ENCODE measurements around the gene ANKRD34C. TPM values are rescaled to one million over a fixed set of nuclear protein-coding genes. Genes with fewer than 3 reads are reported as not detected.
A peak's percentile ranks its signal among the peaks of the same experiment; 100 is the strongest.

ANKRD34C gene
- polyA plus RNA-seq, 2 of the 4 experiments (the other 2 are of a cell fraction): not detected

- TF ChIP-seq E2F6 (IDR thresholded peaks at IDR 0.05; ENCODE audit: borderline replicate concordance, low read depth) (peak; percentile 83), MAX (IDR thresholded peaks at IDR 0.05) (peak; percentile 89), FOXS1 (CRISPR knock-in tag; IDR thresholded peaks at IDR 0.05) (no peak)
- H3K9me3 ChIP-seq: no peaks in the 10 kb centered on the region
- 1% methylated on average over 13 of the region's 17 CpGs for WGBS (ENCODE audit: missing lambda C conversion rate)
- peak; percentile 70 to 72 for ATAC-seq
- no peak for FAIRE-seq
- peak overlapping the region; percentile 73 for H3K4me3 ChIP-seq
- H3K4me2 ChIP-seq: peak overlapping the region; percentile 64
- POLR2A ChIA-PET: interaction anchor here (0.7 to 0.9 kb wide), 3 partner anchors 10 to 1012 kb away, joined by 3 to 7 read pairs (median 4); no protein-coding TSS in a partner anchor
- peaks cover 16% of the 10 kb centered on the region for H3K4me1 ChIP-seq
- CTCF ChIA-PET: interaction anchor here (0.6 to 3.0 kb wide), 10 partner anchors 10 to 1059 kb away, joined by 3 to 11 read pairs (median 3); no protein-coding TSS in a partner anchor
- DNase-seq (ENCODE audit: low read depth in 1 of 2, low spot score in 1 of 2): peak in 1 of 2 experiments; percentile 51
- peak overlapping the region; percentile 87 to 91 for H3K27ac ChIP-seq
These were observed 28.1 kb downstream of the ANKRD34C start for GRCh38 chr15:79310612-79310984.

- Histone ChIP-seq H3K4me2 (peak within 1 kb of the TSS; percentile 64), H3K27ac (peak within 1 kb of the TSS; percentile 87 to 91), H3K9me3 (no peaks in the 10 kb centered on the region), H3K4me1 (peaks cover 16% of the 10 kb centered on the region), H3K4me3 (peak within 1 kb of the TSS; percentile 73)
- CTCF ChIA-PET: interaction anchor here (0.6 to 3.0 kb wide), 11 partner anchors 10 to 1058 kb away, joined by 3 to 11 read pairs (median 3); no protein-coding TSS in a partner anchor
- POLR2A ChIA-PET: interaction anchor here (0.7 to 0.9 kb wide), 3 partner anchors 10 to 1012 kb away, joined by 3 to 7 read pairs (median 4); no protein-coding TSS in a partner anchor
- peak; percentile 90 to 98 for DNase-seq (ENCODE audit: low read depth in 1 of 2, low spot score in 1 of 2)
- 3% methylated on average over 26 of the region's 76 CpGs for WGBS (ENCODE audit: missing lambda C conversion rate)
- peak; percentile 94 to 98 for ATAC-seq
- no peak for FAIRE-seq
- TF ChIP-seq SMC3 (IDR thresholded peaks at IDR 0.05) (no peak), MYC (IDR thresholded peaks at IDR 0.05; ENCODE audit: borderline replicate concordance, low read length) (peak; percentile 65; the same call in 1 of the 2 replicates), ZFP36 (IDR thresholded peaks at IDR 0.05; ENCODE audit: borderline replicate concordance, partially characterized antibody) (no peak), FOXS1 (CRISPR knock-in tag; IDR thresholded peaks at IDR 0.05) (no peak), TP53 (CRISPR knock-in tag; IDR thresholded peaks at IDR 0.05) (peak; percentile 28; the same call in 1 of the 2 replicates), RCOR1 (IDR thresholded peaks at IDR 0.05; ENCODE audit: low read depth, low read length) (no peak), ZNF302 (CRISPR knock-in tag; IDR thresholded peaks at IDR 0.05) (no peak), HOXB5 (CRISPR knock-in tag; IDR thresholded peaks at IDR 0.05) (peak; percentile 58; the same call in 1 of the 2 replicates), HOXB13 (CRISPR knock-in tag; IDR thresholded peaks at IDR 0.05; ENCODE audit: low read depth) (peak; percentile 71; the same call in 1 of the 2 replicates), MAX (IDR thresholded peaks at IDR 0.05) (peak; percentile 92), NPAS2 (CRISPR knock-in tag; IDR thresholded peaks at IDR 0.05; ENCODE audit: borderline replicate concordance) (no peak), KDM1A (IDR thresholded peaks at IDR 0.05; ENCODE audit: low read depth) (no peak), E2F6 (IDR thresholded peaks at IDR 0.05; ENCODE audit: borderline replicate concordance, low read depth) (peak; percentile 62; the same call in 1 of the 2 replicates), ATOH8 (CRISPR knock-in tag; IDR thresholded peaks at IDR 0.05; ENCODE audit: low read depth) (no peak), HES2 (IDR thresholded peaks at IDR 0.05) (no peak), KDM5A (IDR thresholded peaks at IDR 0.05) (no peak), PHF8 (IDR thresholded peaks at IDR 0.05; ENCODE audit: borderline replicate concordance, low read depth) (peak; percentile 87; the same call in 1 of the 2 replicates), RFX5 (IDR thresholded peaks at IDR 0.05) (no peak), JUNB (IDR thresholded peaks at IDR 0.05) (no peak), EHF (CRISPR knock-in tag; IDR thresholded peaks at IDR 0.05) (no peak), MAZ (IDR thresholded peaks at IDR 0.05; ENCODE audit: borderline replicate concordance, low read depth, low read length) (no peak), CHD4 (IDR thresholded peaks at IDR 0.05; ENCODE audit: borderline replicate concordance) (no peak), POLR2A (IDR thresholded peaks at IDR 0.05; ENCODE audit: low read length) (peak; percentile 95), BCL3 (IDR thresholded peaks at IDR 0.05) (peak; percentile 76; the same call in 1 of the 3 replicates), HEYL (CRISPR knock-in tag; IDR thresholded peaks at IDR 0.05) (no peak), HMGXB4 (CRISPR knock-in tag; IDR thresholded peaks at IDR 0.05; ENCODE audit: borderline replicate concordance) (peak; percentile 72; the same call in 1 of the 2 replicates)
These were observed 28.7 kb downstream of the ANKRD34C start, which contains the start of gene TMED3 for GRCh38 chr15:79310985-79311900. Gene TMED3 (plus strand): TSS chr15:79311112. CDS start chr15:79311250, 138 bp downstream.
